ENCODE data around the gene VGLL2.
A peak's percentile ranks its signal among the peaks of the same experiment; 100 is the strongest.

VGLL2 gene

GRCh38 chr6:117275711-117276110 lies 10.4 kb downstream of the VGLL2 start:
- no peaks in the 10 kb centered on the region; the same call in 1 of the 2 replicates for H3K27me3 ChIP-seq (replicated peaks; ENCODE audit: control insufficient read depth, insufficient read depth, low read length)
- no peak for DNase-seq (ENCODE audit: extremely low read depth, insufficient read length)
- TF ChIP-seq, protein P1, sequence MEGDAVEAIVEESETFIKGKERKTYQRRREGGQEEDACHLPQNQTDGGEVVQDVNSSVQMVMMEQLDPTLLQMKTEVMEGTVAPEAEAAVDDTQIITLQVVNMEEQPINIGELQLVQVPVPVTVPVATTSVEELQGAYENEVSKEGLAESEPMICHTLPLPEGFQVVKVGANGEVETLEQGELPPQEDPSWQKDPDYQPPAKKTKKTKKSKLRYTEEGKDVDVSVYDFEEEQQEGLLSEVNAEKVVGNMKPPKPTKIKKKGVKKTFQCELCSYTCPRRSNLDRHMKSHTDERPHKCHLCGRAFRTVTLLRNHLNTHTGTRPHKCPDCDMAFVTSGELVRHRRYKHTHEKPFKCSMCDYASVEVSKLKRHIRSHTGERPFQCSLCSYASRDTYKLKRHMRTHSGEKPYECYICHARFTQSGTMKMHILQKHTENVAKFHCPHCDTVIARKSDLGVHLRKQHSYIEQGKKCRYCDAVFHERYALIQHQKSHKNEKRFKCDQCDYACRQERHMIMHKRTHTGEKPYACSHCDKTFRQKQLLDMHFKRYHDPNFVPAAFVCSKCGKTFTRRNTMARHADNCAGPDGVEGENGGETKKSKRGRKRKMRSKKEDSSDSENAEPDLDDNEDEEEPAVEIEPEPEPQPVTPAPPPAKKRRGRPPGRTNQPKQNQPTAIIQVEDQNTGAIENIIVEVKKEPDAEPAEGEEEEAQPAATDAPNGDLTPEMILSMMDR (IDR thresholded peaks at IDR 0.05; ENCODE audit: insufficient read depth, low read length, poor library complexity, severe bottlenecking), result no peak
- no peak overlapping the region for H3K4me3 ChIP-seq (replicated peaks; ENCODE audit: low read depth, low read length)
- no peaks in the 10 kb centered on the region for H3K36me3 ChIP-seq (ENCODE audit: control insufficient read depth, insufficient read depth, low read length)

DNA sequence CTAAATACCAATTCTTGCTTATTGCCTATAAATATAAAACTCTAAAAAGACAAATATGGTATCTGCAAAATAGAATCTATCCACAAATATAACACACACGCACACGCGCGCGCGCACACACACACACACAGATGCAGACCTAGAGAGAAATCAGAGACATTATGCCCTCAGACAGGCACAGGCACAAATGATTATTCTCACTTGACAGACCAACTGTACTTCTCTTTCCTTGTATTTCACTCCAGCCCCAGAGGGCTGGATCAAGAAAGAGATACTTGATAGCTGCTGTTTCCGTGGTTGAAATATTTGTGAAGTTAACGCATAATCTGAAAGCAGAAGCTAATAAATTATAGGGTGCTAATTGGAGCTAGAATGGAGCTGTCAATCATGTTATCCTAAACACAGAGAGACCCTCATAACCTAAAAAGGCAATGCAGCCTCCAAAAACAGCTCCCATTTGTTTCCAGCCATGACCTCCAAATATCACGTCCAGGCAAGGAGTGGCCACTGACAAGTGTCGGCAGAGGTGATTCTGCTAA lies 11.5 kb downstream of the VGLL2 start:
- DNase-seq (ENCODE audit: extremely low read depth, insufficient read length), result no peak
- H3K4me3 ChIP-seq (replicated peaks; ENCODE audit: low read depth, low read length), result no peak overlapping the region
- TF ChIP-seq, protein P1 (IDR thresholded peaks at IDR 0.05; ENCODE audit: insufficient read depth, low read length, poor library complexity, severe bottlenecking), result no peak
- H3K27me3 ChIP-seq (replicated peaks; ENCODE audit: control insufficient read depth, insufficient read depth, low read length), result no peaks in the 10 kb centered on the region; the same call in 1 of the 2 replicates
- H3K36me3 ChIP-seq (ENCODE audit: control insufficient read depth, insufficient read depth, low read length), result no peaks in the 10 kb centered on the region

DNA sequence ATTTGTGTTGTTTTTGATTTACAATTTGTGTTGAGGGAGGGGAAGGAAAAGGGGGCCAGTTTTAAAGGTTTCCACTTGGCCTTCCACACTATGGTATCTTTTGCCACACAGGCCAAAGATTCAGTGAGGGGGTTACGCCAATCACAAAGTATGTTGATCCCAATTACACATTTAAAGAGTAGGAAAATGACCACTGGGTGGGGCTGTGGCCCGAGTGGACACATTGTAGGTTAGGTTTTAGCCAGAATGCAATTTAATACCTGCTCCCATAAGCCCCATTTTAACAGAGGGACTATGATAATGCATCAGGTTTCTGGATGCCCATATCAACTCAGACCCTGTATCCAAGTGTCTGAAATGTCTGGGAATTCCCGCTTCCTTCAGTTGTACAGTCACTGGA lies 15.6 kb downstream of the VGLL2 start:
- DNase-seq (ENCODE audit: extremely low read depth, insufficient read length), result no peak

GRCh38 chr6:117288083-117288715 lies 22.8 kb downstream of the VGLL2 start:
- no peak overlapping the region for H3K4me3 ChIP-seq (replicated peaks; ENCODE audit: low read depth, low read length)
- H3K36me3 ChIP-seq (ENCODE audit: control insufficient read depth, insufficient read depth, low read length), result no peaks in the 10 kb centered on the region
- TF ChIP-seq, protein P1 (IDR thresholded peaks at IDR 0.05; ENCODE audit: insufficient read depth, low read length, poor library complexity, severe bottlenecking), result no peak
- no peaks in the 10 kb centered on the region for H3K27me3 ChIP-seq (replicated peaks; ENCODE audit: control insufficient read depth, insufficient read depth, low read length)
- DNase-seq (ENCODE audit: extremely low read depth, insufficient read length), result no peak

More for the DNA sequence above, 15.6 kb downstream of the VGLL2 start:
- TF ChIP-seq, protein P1 (IDR thresholded peaks at IDR 0.05; ENCODE audit: insufficient read depth, low read length, poor library complexity, severe bottlenecking), result peak; percentile 14
- Histone ChIP-seq H3K27me3 (replicated peaks; ENCODE audit: control insufficient read depth, insufficient read depth, low read length) (no peaks in the 10 kb centered on the region), H3K4me3 (replicated peaks; ENCODE audit: low read depth, low read length) (no peak overlapping the region), H3K36me3 (ENCODE audit: control insufficient read depth, insufficient read depth, low read length) (no peaks in the 10 kb centered on the region)

- no peak for DNase-seq (ENCODE audit: extremely low read depth, insufficient read length)
- Histone ChIP-seq H3K36me3 (ENCODE audit: control insufficient read depth, insufficient read depth, low read length) (no peaks in the 10 kb centered on the region), H3K27me3 (replicated peaks; ENCODE audit: control insufficient read depth, insufficient read depth, low read length) (no peaks in the 10 kb centered on the region), H3K4me3 (replicated peaks; ENCODE audit: low read depth, low read length) (no peak overlapping the region)
- TF ChIP-seq, protein P1 (IDR thresholded peaks at IDR 0.05; ENCODE audit: insufficient read depth, low read length, poor library complexity, severe bottlenecking), result no peak
These were observed 25.0 kb downstream of the VGLL2 start for GRCh38 chr6:117290173-117290846.

Data from GM06990 (cell line).